ENCODE measurements around the gene RPL22L1.

Gene RPL22L1

GRCh38 chr3:170911051-170911450 is 41.1 kb upstream of the RPL22L1 start:
- H3K9me3 ChIP-seq (replicated peaks in 1 of 2; ENCODE audit: control insufficient read depth in 2 of 2, insufficient read depth in 1 of 2, low read depth in 1 of 2, low read length in 2 of 2), result peaks cover 3 to 15% of the 10 kb centered on the region in 2 donors
- no peak overlapping the region for H3K14ac ChIP-seq (ENCODE audit: low read length)
- no peak overlapping the region for H4K8ac ChIP-seq (ENCODE audit: low read depth, low read length)
- no peak overlapping the region for H3K18ac ChIP-seq (ENCODE audit: low read length)
- no peak overlapping the region for H3K4me3 ChIP-seq (ENCODE audit: low read length in 2 of 2)
- DNase-seq (ENCODE audit: low spot score), result no peak
- H3K36me3 ChIP-seq (replicated peaks in 1 of 2; ENCODE audit: control insufficient read depth in 2 of 2, insufficient read depth in 2 of 2, low read length in 2 of 2), result no peaks in the 10 kb centered on the region
- H3K4me2 ChIP-seq (ENCODE audit: insufficient read depth, low read length, poor library complexity, severe bottlenecking), result no peak overlapping the region
- H3K4ac ChIP-seq (ENCODE audit: low read length), result no peak overlapping the region
- no peak overlapping the region for H2BK120ac ChIP-seq (ENCODE audit: low read depth, low read length)
- H3K23ac ChIP-seq (ENCODE audit: low read depth, low read length, poor library complexity), result no peak overlapping the region
- no peak overlapping the region for H3K9ac ChIP-seq (ENCODE audit: low read depth, low read length, poor library complexity)
- no peak overlapping the region for H3K27ac ChIP-seq (replicated peaks; ENCODE audit: low read length)
- peaks cover 0 to 6% (median 0%) of the 10 kb centered on the region in 3 experiments for H3K27me3 ChIP-seq (ENCODE audit: control insufficient read depth in 3 of 3, insufficient read depth in 3 of 3, low read depth in 1 of 3, low read length in 3 of 3)
- no peak overlapping the region for H2AK5ac ChIP-seq (ENCODE audit: low read depth, low read length)
- H2BK15ac ChIP-seq (ENCODE audit: low read length), result no peak overlapping the region
- no peak overlapping the region for H2AFZ ChIP-seq (ENCODE audit: low read length)
- H3K79me1 ChIP-seq (ENCODE audit: low read depth, low read length), result no peaks in the 10 kb centered on the region
- no CpG with 5 or more reads among the region's 3 CpGs for WGBS, 2 donors (ENCODE audit: extremely low coverage in 2 of 2, insufficient read length in 2 of 2, insufficient replicate concordance in 1 of 2)
- H2BK12ac ChIP-seq (ENCODE audit: low read length), result no peak overlapping the region
- H3K4me1 ChIP-seq (ENCODE audit: control insufficient read depth in 2 of 2, insufficient read depth in 1 of 2, low read depth in 1 of 2, low read length in 2 of 2), result peaks cover 2% of the 10 kb centered on the region in 2 donors
- H4K91ac ChIP-seq (ENCODE audit: low read depth, low read length, poor library complexity), result no peak overlapping the region
- H2BK5ac ChIP-seq (ENCODE audit: low read length), result no peak overlapping the region

GRCh38 chr3:170910542-170910941 is 40.5 kb upstream of the RPL22L1 start:
- H3K27ac ChIP-seq (replicated peaks; ENCODE audit: low read length), result no peak overlapping the region
- H2BK5ac ChIP-seq (ENCODE audit: low read length), result no peak overlapping the region
- H3K4ac ChIP-seq (ENCODE audit: low read length), result no peak overlapping the region
- no peaks in the 10 kb centered on the region for H3K36me3 ChIP-seq (replicated peaks in 1 of 2; ENCODE audit: control insufficient read depth in 2 of 2, insufficient read depth in 2 of 2, low read length in 2 of 2)
- H3K9me3 ChIP-seq (replicated peaks in 1 of 2; ENCODE audit: control insufficient read depth in 2 of 2, insufficient read depth in 1 of 2, low read depth in 1 of 2, low read length in 2 of 2), result peaks cover 3 to 15% of the 10 kb centered on the region in 2 donors
- H2AFZ ChIP-seq (ENCODE audit: low read length), result no peak overlapping the region
- H4K8ac ChIP-seq (ENCODE audit: low read depth, low read length), result no peak overlapping the region
- H2BK12ac ChIP-seq (ENCODE audit: low read length), result no peak overlapping the region
- no peaks in the 10 kb centered on the region for H3K79me1 ChIP-seq (ENCODE audit: low read depth, low read length)
- H3K27me3 ChIP-seq (ENCODE audit: control insufficient read depth in 3 of 3, insufficient read depth in 3 of 3, low read depth in 1 of 3, low read length in 3 of 3), result peaks cover 0 to 6% (median 0%) of the 10 kb centered on the region in 3 experiments
- no peak for DNase-seq (ENCODE audit: low spot score)
- no peak overlapping the region for H3K4me3 ChIP-seq (ENCODE audit: low read length in 2 of 2)
- no peak overlapping the region for H2AK5ac ChIP-seq (ENCODE audit: low read depth, low read length)
- H2BK120ac ChIP-seq (ENCODE audit: low read depth, low read length), result no peak overlapping the region
- no peak overlapping the region for H3K23ac ChIP-seq (ENCODE audit: low read depth, low read length, poor library complexity)
- no peak overlapping the region for H4K91ac ChIP-seq (ENCODE audit: low read depth, low read length, poor library complexity)
- H3K9ac ChIP-seq (ENCODE audit: low read depth, low read length, poor library complexity), result no peak overlapping the region
- H3K18ac ChIP-seq (ENCODE audit: low read length), result no peak overlapping the region
- no peak overlapping the region for H2BK15ac ChIP-seq (ENCODE audit: low read length)
- no peak overlapping the region for H3K14ac ChIP-seq (ENCODE audit: low read length)
- H3K4me1 ChIP-seq (ENCODE audit: control insufficient read depth in 2 of 2, insufficient read depth in 1 of 2, low read depth in 1 of 2, low read length in 2 of 2), result peaks cover 2% of the 10 kb centered on the region in 2 donors
- H3K4me2 ChIP-seq (ENCODE audit: insufficient read depth, low read length, poor library complexity, severe bottlenecking), result no peak overlapping the region

GRCh38 chr3:170909129-170909903 is 39.3 kb upstream of the RPL22L1 start:
- H3K36me3 ChIP-seq (replicated peaks in 1 of 2; ENCODE audit: control insufficient read depth in 2 of 2, insufficient read depth in 2 of 2, low read length in 2 of 2), result no peaks in the 10 kb centered on the region

GRCh38 chr3:170908235-170909116 is 38.5 kb upstream of the RPL22L1 start, which contains the start of gene EIF5A2:
TSS of gene EIF5A2 (minus strand) at chr3:170908637. CDS start at chr3:170907806, 831 bp downstream.
- Histone ChIP-seq H3K4me1 (ENCODE audit: control insufficient read depth in 2 of 2, insufficient read depth in 1 of 2, low read depth in 1 of 2, low read length in 2 of 2) (peaks cover 2% of the 10 kb centered on the region in 2 donors), H3K14ac (ENCODE audit: low read length) (peak within 1 kb of the TSS; percentile 6), H4K91ac (ENCODE audit: low read depth, low read length, poor library complexity) (no peak within 1 kb of the TSS), H3K4me2 (ENCODE audit: insufficient read depth, low read length, poor library complexity, severe bottlenecking) (peak within 1 kb of the TSS; percentile 65), H3K27ac (replicated peaks; ENCODE audit: low read length) (no peak within 1 kb of the TSS), H2BK12ac (ENCODE audit: low read length) (no peak within 1 kb of the TSS), H2BK15ac (ENCODE audit: low read length) (peak within 1 kb of the TSS; percentile 81), H2BK120ac (ENCODE audit: low read depth, low read length) (no peak within 1 kb of the TSS), H3K36me3 (replicated peaks in 1 of 2; ENCODE audit: control insufficient read depth in 2 of 2, insufficient read depth in 2 of 2, low read length in 2 of 2) (no peaks in the 10 kb centered on the region), H3K18ac (ENCODE audit: low read length) (peak within 1 kb of the TSS; percentile 96), H3K79me1 (ENCODE audit: low read depth, low read length) (no peaks in the 10 kb centered on the region), H2AK5ac (ENCODE audit: low read depth, low read length) (no peak within 1 kb of the TSS), H3K4ac (ENCODE audit: low read length) (no peak within 1 kb of the TSS), H3K27me3 (ENCODE audit: control insufficient read depth in 3 of 3, insufficient read depth in 3 of 3, low read depth in 1 of 3, low read length in 3 of 3) (peaks cover 0 to 6% (median 0%) of the 10 kb centered on the region in 3 experiments), H3K9me3 (replicated peaks in 1 of 2; ENCODE audit: control insufficient read depth in 2 of 2, insufficient read depth in 1 of 2, low read depth in 1 of 2, low read length in 2 of 2) (peaks cover 3 to 15% of the 10 kb centered on the region in 2 donors), H3K23ac (ENCODE audit: low read depth, low read length, poor library complexity) (peak within 1 kb of the TSS; percentile 43), H3K9ac (ENCODE audit: low read depth, low read length, poor library complexity) (peak within 1 kb of the TSS; percentile 90), H2BK5ac (ENCODE audit: low read length) (no peak within 1 kb of the TSS), H2AFZ (ENCODE audit: low read length) (peak within 1 kb of the TSS; percentile 96), H4K8ac (ENCODE audit: low read depth, low read length) (peak within 1 kb of the TSS; percentile 43), H3K4me3 (ENCODE audit: low read length in 2 of 2) (peak within 1 kb of the TSS; percentile 50 to 90)
- WGBS, 2 donors (ENCODE audit: extremely low coverage in 2 of 2, insufficient read length in 2 of 2, insufficient replicate concordance in 1 of 2), result no CpG with 5 or more reads among the region's 73 CpGs
- peak; percentile 77 for DNase-seq (ENCODE audit: low spot score)

More at GRCh38 chr3:170909129-170909903, 39.3 kb upstream of the RPL22L1 start:
- no CpG with 5 or more reads among the region's 17 CpGs for WGBS, 2 donors (ENCODE audit: extremely low coverage in 2 of 2, insufficient read length in 2 of 2, insufficient replicate concordance in 1 of 2)
- Histone ChIP-seq H4K91ac (ENCODE audit: low read depth, low read length, poor library complexity) (no peak overlapping the region), H3K4me3 (ENCODE audit: low read length in 2 of 2) (no peak overlapping the region), H3K18ac (ENCODE audit: low read length) (no peak overlapping the region), H3K9me3 (replicated peaks in 1 of 2; ENCODE audit: control insufficient read depth in 2 of 2, insufficient read depth in 1 of 2, low read depth in 1 of 2, low read length in 2 of 2) (peaks cover 3 to 15% of the 10 kb centered on the region in 2 donors), H3K14ac (ENCODE audit: low read length) (no peak overlapping the region), H3K79me1 (ENCODE audit: low read depth, low read length) (no peaks in the 10 kb centered on the region), H3K23ac (ENCODE audit: low read depth, low read length, poor library complexity) (no peak overlapping the region), H3K4ac (ENCODE audit: low read length) (no peak overlapping the region), H3K9ac (ENCODE audit: low read depth, low read length, poor library complexity) (no peak overlapping the region), H3K4me1 (ENCODE audit: control insufficient read depth in 2 of 2, insufficient read depth in 1 of 2, low read depth in 1 of 2, low read length in 2 of 2) (peaks cover 2% of the 10 kb centered on the region in 2 donors), H2AFZ (ENCODE audit: low read length) (peak overlapping the region; percentile 96), H3K4me2 (ENCODE audit: insufficient read depth, low read length, poor library complexity, severe bottlenecking) (no peak overlapping the region), H2BK15ac (ENCODE audit: low read length) (no peak overlapping the region), H3K27me3 (ENCODE audit: control insufficient read depth in 3 of 3, insufficient read depth in 3 of 3, low read depth in 1 of 3, low read length in 3 of 3) (peaks cover 0 to 6% (median 0%) of the 10 kb centered on the region in 3 experiments), H2BK12ac (ENCODE audit: low read length) (no peak overlapping the region), H2AK5ac (ENCODE audit: low read depth, low read length) (no peak overlapping the region), H3K27ac (replicated peaks; ENCODE audit: low read length) (no peak overlapping the region), H2BK5ac (ENCODE audit: low read length) (no peak overlapping the region), H2BK120ac (ENCODE audit: low read depth, low read length) (no peak overlapping the region), H4K8ac (ENCODE audit: low read depth, low read length) (no peak overlapping the region)
- no peak for DNase-seq (ENCODE audit: low spot score)
